ENCODE measurements around the gene ACSF3.

ACSF3 gene

DNA sequence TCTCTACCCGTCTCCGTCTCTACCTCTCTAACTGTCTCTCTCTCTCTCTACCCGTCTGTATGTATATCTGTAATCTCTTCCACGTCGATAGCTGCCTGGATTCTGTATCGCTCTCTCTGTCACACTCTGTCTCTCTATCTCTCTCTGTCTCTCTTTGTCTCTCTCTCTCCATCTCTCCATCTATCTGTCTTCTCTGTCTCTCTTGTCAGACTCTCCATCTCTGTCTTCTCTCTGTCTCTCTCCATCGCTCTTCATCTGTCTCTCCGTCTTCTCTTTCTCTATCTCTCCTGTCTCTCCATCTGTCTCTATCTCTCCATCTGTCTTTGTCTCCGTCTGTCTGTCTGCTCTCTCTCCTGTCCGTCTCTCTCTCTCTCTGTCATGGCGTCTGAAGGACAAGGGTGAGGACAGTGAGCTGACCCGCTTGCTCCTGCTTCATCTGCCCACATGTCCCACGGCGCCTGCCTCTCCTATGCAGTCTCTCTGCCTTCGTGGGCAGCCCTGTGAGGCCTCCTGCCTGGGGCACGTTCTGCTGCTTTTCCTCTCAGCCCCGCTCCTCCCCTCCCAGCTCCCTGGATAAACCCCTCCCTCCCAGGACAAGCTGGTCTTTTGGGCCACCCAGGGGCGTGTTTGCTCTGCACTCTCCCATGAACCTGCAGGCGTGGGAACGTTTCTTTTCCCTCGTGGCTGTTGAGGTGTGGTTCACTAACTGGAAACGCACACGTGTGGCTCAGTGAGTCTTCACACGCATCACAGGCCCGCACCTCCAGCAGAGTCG is 18.9 kb downstream of the ACSF3 start:
- DNase-seq (ENCODE audit: low spot score): no peak

DNA sequence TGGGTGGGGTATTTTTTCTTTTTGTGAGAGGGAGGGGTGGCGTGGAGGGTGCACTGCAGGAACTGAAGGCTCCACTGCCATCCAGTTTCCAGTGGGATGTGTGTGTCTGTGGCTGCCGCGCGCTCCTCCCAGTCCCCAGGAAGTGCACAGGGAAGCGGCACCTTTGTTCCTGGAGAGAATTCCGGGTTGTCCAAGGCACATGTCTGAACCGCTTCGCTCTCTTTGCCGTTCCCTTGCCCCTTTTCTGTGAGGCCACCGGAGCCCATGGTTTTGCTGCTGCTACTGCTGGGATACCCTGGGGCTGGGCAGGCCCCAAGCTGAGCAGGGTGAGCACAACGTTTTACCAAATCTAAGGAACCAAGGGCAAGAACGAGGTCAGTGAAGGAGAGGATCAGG is 19.5 kb downstream of the ACSF3 start:
- no peak for DNase-seq (ENCODE audit: low spot score)

DNA sequence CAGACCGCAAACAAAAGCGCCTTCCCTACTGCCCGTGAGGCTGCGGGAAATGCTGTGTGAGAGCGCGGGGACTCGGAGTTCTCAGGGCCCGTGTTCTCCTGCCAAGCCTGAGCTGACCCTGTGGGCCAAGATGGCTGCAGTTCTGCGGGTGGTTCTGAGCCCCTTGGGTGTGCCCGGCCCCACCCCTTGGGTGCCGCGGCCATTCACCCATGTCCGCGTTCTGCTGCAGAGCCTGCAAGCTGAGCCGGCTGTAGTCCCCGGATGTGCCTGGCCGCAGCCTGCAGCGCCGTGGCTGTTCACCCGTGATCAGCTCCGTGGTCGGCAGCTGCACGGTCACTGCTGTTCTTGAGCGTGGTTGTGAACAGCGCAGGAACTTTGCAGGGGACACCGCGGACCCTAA is 20.0 kb downstream of the ACSF3 start:
- no peak for DNase-seq (ENCODE audit: low spot score)

DNA sequence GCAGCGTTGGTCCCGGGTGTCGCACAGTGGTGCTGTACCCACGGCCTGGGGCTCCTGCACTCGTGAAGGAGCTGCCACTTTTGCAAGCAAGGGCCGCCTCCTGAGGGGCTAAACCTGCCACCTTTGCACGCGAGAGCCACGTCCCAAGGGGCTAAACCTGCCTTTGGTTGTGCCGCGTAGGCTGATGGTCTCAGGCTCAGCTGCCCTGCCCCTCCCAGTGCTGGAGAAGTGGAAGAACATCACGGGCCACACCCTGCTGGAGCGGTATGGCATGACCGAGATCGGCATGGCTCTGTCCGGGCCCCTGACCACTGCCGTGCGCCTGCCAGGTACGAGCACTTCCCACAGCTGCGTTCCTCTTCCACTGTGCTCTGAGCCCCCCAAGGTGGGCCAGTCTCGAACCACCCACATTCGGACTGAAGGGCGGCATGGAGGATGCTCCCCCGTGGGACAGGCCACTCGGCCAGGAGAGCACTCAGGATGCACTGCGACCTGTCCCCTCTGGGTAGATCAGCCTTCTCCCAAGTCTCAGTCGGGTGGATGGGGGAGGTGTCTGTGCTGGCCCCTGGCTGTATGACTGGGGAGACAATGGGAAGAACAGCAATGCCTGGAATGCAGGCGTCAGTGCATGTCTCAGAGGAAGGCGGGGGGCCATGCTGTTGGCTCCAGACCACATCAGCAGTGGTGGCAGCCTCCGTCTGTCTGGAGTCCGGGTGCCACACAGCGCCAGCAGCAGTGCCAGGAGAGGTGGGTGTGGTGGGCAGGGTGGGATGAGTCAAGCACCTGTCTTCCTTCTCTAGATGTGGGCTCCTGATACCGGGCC is 20.7 kb downstream of the ACSF3 start:
- no peak for DNase-seq (ENCODE audit: low spot score)

DNA sequence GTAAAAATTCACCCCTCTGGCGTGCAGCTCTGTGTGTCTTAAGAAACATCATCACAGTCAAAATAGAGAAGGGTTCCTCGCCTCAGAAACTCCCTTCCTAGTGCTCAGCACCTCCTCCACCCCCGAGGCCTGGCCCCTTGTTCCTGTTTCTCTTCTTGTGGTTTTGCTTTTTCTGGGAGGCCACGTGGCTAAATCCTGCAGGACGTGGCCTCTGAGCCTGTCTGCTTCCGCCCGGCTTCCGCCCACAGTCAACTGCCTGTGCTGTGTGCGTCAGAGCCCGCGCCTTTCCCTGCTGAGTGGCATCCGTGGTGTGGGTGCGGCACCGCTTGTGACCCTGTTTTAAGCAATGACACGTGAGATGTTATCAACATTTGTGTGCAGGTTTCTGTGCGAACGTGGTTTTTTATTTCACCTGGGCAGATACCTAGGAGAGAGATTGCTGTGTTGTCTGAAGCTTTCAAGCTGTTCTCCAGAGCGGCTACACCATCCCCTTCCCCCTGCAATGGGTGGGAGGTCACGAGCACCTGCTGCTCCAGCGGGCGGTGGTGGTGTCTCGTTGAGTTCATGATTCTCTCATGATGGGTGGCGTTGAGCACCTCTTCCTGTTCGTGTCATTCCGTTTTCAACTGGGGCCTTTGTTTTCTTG is 21.7 kb downstream of the ACSF3 start:
- DNase-seq (ENCODE audit: low spot score): no peak

DNA sequence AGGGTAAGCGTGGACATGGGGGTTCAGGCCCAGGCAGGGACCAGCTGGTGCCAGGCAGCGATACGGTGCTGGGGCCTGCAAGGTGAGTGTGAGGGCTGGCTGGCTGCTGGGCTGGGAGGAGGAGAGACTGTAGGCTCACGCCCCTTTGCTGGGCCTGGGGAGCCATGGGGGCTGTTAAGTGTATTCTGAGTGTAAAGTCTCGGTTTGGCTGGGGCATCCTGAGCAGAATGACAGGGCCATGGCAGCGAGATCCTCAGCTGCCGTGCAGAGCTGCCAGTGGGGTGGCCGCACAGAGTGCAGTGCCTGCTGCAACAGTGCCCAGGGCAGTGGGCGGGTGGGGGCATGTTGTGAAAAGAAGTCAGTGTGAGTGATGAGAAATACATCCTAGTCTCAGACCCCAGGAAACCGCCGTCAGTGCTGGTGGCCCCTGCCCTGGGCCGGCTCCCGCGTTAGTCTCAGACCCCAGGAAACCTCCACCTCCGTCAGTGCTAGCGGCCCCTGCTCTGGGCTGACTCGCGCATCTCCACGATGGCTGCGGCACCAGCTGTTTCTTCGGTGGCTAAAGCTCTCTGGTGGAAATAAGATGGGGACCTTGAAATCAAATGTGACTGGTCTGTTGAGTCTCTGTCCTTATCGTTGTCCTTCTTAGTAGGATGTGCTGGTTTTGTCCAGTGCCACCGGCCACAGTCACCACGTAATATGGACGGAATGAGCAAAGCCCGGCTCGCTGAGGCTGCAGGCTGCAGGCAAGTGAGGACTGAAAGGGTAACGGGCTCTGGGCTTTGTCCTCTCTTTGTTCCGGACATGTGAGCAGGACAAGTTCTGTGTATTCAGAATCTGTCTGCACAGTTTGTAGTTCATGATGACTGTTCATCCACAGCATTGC is 22.9 kb downstream of the ACSF3 start:
- no peak for DNase-seq (ENCODE audit: low spot score)

DNA sequence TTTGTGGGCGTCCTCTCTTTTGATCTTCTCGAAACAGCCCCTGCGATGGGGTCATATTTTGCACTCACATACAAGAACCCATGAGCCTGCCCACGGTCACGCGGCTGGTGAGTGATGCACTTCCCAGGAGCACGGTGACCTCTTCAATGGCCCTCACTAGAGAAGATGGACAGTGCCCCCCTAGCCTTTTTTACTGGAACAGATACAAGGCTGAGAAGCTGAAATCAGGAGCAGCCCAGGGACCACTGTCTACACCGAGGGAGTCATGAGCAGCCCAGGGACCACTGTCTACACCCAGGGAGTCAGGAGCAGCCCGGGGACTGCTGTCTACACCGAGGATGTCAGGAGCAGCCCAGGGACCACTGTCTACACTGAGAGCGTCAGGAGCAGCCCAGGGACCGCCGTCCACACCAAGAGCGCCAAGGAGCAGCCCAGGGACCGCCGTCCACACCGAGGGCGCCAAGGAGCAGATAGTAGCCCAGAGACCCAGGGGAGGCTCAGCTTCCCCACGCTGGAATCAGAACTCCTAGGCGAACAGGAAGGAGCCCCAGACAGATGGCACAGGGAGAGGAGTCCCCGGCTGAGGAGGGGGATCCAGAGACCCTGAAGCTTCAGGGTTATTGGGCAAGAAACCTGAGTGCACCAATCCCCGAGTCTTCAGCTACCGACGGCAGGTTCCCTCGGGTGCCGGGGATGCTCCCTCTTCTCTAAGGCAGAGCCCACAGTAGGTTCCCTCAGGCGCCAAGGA is 23.7 kb downstream of the ACSF3 start:
- no peak for DNase-seq (ENCODE audit: low spot score)

DNA sequence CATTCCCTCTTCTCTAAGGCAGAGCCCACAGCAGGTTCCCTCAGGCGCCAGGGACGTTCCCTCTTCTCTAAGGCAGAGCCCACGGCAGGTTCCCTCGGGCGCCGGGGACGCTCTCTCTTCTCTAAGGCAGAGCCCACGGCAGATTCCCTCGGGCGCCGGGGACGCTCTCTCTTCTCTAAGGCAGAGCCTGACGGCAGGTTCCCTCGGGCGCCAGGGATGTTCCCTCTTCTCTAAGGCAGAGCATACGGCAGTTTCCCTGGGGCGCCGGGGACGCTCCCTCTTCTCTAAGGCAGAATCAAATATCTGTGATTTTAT is 24.3 kb downstream of the ACSF3 start:
- DNase-seq (ENCODE audit: low spot score): no peak

DNA sequence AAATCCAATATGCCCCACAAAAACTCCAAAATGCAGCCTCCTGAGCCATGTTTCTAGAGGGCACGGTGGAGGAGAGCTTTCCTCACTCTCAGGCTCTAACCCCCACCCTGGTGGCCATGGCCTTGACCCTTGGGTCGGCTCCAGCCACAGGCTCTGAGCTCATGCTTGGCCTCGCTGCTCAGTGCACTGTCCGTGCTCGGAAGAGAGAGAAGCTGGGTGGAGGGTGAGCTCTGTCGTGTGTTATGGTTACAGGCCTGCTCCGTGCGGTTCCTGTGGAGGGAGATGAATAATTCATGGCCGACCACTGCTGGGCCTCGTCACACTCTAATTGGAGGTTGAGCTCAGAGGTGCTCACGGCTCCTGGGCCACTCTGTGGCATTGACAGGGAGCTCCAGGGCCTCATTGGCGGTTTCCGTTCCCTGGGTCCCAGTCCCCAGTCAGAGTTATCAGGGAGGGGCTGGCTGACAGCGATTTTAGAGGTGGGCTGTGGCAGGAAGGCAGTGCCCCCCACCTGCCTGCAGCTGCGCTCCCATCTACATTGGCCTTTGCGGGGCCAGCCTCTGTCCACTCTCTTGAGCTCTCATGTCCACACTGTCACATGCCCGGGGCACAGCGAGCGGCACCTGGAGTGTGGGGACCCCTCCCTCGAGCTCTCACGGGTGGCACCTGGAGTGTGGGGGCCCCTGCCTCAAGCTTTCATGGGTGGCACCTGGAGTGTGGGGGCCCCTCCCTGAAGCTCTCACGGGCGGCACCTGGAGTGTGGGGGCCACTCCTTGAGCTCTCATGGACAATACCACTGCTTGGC is 24.9 kb downstream of the ACSF3 start:
- no peak for DNase-seq (ENCODE audit: low spot score)

DNA sequence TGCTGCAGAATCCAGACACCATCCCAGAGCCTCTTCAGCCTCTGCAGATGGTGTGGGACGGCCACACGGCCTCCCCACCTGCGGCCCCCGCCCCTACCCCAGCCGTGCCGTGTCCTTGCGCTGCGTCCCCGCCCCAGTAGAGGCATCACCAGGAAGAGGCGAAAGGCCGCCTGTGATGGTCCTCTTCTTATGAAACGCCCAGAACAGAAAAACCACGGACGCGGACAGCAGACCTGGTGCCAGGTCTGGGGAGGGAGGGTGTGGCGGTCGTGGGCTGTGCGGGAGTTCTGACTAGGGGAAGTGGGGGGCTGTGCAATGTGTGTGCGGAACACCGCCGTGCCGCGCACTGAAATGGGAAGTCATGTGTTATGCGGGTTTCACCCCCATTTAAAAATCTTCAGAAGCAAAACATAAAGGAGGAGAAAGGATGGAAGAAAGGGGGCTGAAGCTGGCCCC is 25.5 kb downstream of the ACSF3 start:
- no peak for DNase-seq (ENCODE audit: low spot score)

DNA sequence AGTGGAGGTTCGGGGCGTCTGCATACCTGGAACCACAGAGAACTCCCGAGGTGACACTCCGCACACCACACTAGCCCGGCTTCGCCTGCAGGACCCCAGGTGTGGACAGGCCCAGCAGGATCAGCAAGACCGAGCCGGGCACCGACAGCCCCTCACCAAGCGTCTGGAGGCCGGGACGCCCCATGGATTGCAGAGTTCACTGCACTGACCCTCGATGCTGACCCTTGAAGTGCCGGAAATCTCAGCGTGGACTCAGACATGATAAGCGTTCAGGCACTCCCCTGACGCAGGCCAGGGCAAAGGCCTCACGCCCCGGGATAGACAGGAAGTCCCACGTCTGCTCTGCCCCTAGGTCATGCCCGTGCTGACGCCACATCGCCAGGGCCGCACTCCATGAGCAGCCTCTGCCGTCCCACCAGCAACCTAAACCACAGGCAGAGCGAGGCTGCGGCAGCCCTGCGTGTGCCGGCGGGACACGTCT is 26.0 kb downstream of the ACSF3 start:
- no peak for DNase-seq (ENCODE audit: low spot score)

DNA sequence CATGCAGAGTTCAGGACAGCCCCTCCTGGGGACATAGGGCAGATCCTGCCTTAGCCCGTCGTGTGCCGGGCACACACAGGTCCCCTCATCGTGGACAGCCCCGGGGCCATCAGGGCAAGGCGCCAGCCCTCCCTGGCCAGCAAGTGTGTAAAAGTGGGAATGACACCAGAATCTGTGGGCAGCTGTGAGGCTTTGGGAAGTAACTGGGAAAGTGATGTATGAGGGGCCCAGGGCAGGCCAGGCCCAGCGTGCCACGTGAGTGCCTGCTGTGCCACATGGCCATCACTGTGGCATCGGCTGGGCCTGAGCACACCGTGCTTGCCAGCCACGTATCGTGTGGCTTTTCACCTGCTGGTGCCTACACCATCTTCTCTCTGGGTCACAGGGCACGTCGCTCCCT is 26.6 kb downstream of the ACSF3 start:
- no peak for DNase-seq (ENCODE audit: low spot score)

DNA sequence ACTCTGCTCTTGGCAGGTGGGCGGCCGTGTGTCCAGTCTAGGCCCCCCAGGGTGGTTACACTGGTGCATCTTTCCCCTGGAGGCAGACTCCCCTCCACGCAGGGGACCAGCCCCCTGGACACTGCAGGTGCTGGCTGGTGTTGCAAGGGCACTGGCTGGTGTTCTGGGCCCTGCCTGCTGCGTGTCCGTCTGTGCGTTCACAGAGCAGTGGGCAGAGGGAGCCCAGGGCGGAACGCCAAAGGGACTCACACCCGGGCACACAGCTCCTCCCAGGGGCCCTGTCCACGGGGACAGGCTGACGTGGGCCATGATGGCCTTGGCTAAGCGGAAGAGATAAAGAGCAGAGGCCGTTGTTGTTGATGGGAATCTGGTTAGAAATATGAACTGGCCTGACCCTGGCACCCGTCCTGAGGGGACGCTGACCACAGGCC is 27.3 kb downstream of the ACSF3 start:
- no peak for DNase-seq (ENCODE audit: low spot score)

DNA sequence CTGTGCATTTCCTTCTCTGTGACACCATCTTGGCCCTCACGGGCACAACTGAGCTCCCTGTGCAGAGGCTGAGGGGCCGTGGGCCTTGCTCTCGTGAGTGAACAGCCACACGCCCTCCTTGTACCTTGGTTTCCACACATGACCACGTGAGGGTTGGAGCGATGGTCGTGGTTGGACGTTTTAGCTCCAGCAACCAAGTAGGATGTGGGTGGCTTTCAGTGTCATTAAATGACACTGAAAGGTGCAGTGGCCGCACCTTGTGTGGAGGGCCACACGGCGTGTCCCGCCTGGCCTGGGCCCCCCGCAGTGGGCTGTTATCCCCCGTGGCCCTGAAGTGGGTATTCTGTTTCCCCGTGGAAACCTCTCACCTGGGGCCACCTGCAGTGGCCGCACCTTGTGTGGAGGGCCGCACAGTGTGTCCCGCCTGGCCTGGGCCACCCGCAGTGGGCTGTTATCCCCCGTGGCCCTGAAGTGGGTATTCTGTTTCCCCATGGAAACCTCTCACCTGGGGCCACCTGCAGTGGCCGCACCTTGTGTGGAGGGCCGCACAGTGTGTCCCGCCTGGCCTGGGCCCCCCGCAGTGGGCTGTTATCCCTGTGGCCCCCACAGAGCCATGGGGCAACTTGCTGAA is 28.2 kb downstream of the ACSF3 start:
- no peak for DNase-seq (ENCODE audit: low spot score)

DNA sequence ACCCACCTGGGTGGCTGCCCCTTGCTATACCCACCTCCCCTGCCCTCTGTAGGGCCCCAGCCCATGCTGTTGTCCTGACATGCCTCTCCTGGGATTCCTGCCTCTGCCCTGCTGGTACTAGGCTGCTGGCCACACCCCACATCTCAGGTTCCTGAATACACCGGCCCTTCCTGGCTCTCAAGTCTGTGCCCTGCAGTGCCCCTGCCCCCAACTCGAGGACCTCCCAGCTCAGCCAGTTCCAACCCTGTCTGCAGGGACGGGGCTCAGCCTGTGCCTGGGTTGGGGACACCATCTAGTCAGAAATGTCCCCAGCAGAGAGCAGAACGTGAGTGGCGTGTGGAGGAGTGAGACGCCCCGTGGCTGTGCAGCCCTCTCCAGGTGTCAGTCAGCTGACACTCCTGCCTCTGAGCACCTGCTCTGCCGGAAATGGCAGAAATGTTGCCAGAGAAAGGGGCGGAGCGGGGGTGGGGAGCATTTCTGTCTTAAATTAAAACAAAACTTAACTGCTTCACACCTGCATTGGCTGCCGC is 28.7 kb downstream of the ACSF3 start:
- no peak for DNase-seq (ENCODE audit: low spot score)

DNA sequence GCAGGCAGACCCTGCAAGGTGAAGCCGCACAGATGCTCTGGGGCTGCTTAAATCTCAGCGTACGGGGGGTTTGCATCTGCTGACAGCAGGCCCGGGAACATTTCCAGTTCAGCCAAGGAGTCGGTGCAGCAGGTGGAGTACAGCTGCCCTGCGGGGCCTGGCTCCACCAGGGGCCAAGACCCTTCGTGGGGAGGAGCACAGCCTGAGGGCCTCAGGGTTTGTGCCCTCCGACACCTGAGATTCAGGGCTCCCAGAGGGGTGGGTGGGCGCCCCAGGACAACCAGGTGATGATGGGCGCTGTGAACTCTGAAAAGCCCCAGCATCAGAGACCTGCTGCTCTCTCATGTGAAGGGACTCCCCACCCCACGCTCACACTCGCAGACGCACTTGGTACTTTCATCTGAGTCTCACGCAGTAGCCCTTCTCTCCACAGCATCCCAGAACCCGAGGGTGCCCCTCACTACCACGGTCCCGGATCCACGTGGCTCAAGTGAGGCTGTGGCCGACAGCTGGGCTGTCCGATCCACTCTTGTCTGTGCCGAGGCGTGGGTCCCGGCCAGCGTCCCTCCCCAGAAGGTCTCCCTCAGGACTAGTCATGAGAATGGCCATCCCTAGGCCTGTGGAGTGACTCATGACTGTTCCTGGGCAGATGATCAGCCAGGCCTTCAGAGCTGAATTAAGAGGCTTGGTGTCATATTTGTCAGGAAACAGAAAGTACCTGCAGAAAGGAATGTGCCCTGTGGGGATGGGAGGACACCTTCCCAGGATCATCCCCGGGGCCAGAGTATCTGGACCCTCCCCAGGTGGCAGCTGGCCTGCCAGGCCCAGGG is 29.6 kb downstream of the ACSF3 start:
- no peak for DNase-seq (ENCODE audit: low spot score)

DNA sequence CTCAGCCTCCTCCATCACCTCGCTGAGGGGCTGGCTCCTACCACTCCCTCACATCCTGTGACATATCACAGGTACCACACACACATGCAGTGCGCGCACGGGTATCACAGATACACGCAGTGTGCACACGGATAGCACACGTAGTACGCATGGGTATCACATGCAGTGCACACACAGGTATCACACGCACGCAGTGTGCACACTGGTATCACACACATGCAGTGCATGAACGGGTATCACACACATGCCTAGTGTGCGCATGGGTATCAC is 30.1 kb downstream of the ACSF3 start:
- DNase-seq (ENCODE audit: low spot score): no peak

DNA sequence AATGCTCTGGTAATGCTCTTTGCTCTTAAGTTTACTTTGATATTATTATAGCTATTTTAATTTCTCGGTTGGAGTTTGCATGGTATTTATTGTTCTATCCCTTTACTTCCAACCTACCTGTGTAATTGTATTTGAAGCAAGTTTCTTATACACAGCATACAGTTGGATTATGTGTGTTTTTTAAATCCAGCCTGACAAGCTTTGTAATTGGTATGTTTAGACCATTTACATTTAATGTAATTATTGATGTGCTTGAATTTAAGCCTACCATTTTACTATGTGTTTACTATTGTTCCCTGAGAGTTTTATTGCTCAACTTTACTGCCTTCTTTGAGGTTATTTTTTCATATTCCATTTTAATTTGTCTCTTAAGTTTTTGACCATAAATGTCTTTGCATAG is 35.7 kb downstream of the ACSF3 start:
- no peak for DNase-seq (ENCODE audit: low spot score)

DNA sequence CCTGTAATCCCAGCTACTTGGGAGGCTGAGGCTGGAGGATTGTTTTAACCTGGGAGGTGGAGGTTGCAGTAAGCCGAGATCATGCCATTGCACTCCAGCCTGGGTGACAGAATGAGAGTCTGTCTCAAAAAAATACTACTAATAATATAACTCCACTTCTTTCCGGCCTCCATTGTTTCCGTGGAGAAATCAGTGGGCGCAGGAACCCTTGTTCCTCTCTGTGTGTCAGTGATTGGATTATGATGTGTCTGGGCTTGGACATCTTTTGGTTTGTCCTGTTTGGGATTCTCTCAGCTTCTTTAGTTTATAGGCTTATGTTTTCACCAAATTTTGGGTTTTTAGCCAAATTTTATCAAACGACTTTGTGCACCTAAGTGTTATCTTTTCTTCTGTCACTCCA is 36.8 kb downstream of the ACSF3 start:
- DNase-seq (ENCODE audit: low spot score): no peak
